Esophagus squamous epithelium (tissue), 5 donors: ENCODE results near the gene CYP17A1. TPM values are rescaled to one million over a fixed set of nuclear protein-coding genes. Genes with fewer than 3 reads are reported as not detected.

Experiments
- DNase-seq: peaks from one replicate; lab custom pipeline; 2025; lab: John Stamatoyannopoulos, UW
- H3K27ac ChIP-seq, 4 donors: fragments of 200-600 bp; sonication (generic); one replicate each; pipeline ENCODE4 v1.5.1; 2016 to 2019; ENCODE audit warnings: mild to moderate bottlenecking in 1 of 4
- H3K27me3 ChIP-seq, 4 donors: fragments of 200-600 bp; sonication (generic); 1 replicate in 3 of 4; 2 replicates in 1 of 4; pipeline versions ENCODE4 v1.5.1 to v1.6.0; 2017 to 2021; ENCODE audit warnings: antibody characterized with exemption in 1 of 4
- H3K36me3 ChIP-seq, 3 donors: fragments of 200-600 bp; sonication (generic); one replicate each; pipeline ENCODE4 v1.5.1; 2016 to 2019
- H3K4me1 ChIP-seq, 3 donors: fragments of 200-600 bp; sonication (generic); one replicate each; pipeline ENCODE4 v1.5.1; 2017 to 2019
- H3K4me3 ChIP-seq, 4 donors: fragments of 200-600 bp; sonication (generic); 1 replicate in 3 of 4; 2 replicates in 1 of 4; pipeline ENCODE4 v1.5.1; 2016 to 2019; ENCODE audit warnings: mild to moderate bottlenecking in 2 of 4, moderate library complexity in 1 of 4
- H3K9me3 ChIP-seq, 3 donors: fragments of 200-600 bp; sonication (generic); one replicate each; pipeline ENCODE4 v1.5.1; 2016 to 2019
- POLR2A ChIP-seq, 4 donors: fragments of 450-650 bp; IDR thresholded peaks; one replicate each; pipeline ENCODE4 v1.6.1; 2017; ENCODE audit warnings: antibody characterized with exemption in 4 of 4, mild to moderate bottlenecking in 4 of 4, moderate library complexity in 3 of 4
- WGBS, 2 donors: methylation state at CpG; one replicate each; pipeline ENCODE4 v1.1.5; 2018; 5-methylcytosine and 5-hydroxymethylcytosine counted together
- intact Hi-C: fragments of 100-400 bp; cut with DNase I; formaldehyde crosslinking; loops from one replicate; pipeline ENCODE4 v1.15.0; 2022
- small RNA-seq, 4 donors: library from RNA; depleted of rRNA; stranded (forward); fragments of <200 nt; gene quantifications; one replicate each; pipeline ENCODE3, GENCODE V24; 2016
- total RNA-seq, 4 donors: library from RNA; depleted of rRNA; stranded (reverse); fragments of >200 nt; gene quantifications; one replicate each; pipeline ENCODE4 v1.1.0, GENCODE V29; 2016
- TF ChIP-seq, protein P1 (sequence below), 6 experiments: fragments of 450-650 bp in 4 of 6; fragments of 200-600 bp in 2 of 6; sonication (generic) in 2 of 6; IDR thresholded peaks; one replicate each; pipeline ENCODE4 v1.5.1; 2016 to 2019; ENCODE audit warnings: antibody characterized with exemption in 6 of 6, mild to moderate bottlenecking in 4 of 6, moderate library complexity in 4 of 6
- donor health status: DM: yes; HTN: yes; CAD: no.

The CYP17A1 gene
- total RNA-seq, 4 donors from 2014 or later, result not detected

DNA sequence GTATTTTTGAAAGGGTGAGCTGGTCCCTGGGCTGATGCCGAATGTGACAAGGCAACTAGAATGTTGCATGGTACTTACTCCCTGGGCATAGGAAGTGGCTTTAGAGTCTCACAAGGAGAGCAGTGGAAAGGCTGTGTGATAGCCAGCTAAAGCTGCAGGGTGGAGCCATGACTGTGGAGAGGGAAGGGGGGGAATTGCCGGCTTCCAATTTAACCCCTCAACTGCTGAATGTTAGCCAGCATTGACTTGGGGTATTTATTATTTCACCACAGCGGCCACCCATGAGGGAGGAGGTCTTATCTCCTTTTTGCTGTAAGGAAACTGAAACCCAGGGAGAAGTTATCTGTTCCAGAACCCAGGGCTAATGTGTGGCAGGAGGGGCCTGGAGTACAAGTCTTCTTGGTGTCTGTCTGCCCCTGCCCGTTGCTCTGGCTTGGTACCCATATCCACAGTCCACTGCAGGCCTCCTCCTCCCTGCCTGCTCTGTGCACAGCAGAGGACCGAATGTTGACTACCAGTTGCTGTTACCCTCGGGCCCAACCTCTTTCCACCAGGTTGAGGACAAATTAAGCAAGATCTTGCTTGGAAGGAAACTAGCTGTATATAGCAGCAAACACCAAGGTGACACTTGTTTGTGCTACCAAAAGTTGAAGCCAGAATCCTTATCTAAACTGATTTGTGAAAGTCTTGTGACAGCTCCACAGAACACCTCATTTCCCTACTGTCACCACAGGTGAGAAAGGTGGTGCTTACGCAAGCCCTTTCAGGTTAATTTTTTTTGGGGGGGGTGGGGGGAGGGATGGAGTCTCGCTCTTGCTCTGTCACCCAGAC lies 55.9 kb downstream of the CYP17A1 start:
- Histone ChIP-seq H3K27me3 (peaks cover 0 to 19% (median 0%) of the 10 kb centered on the region in 4 donors), H3K4me3 (no peak overlapping the region), H3K27ac (peak overlapping the region; percentile 61 to 89 (median 82)), H3K9me3 (no peaks in the 10 kb centered on the region), H3K4me1 (peaks cover 69 to 100% (median 92%) of the 10 kb centered on the region in 3 donors), H3K36me3 (peaks cover 0 to 6% (median 0%) of the 10 kb centered on the region in 3 donors)
- intact Hi-C loops, result no loop called here
- 42 to 56% methylated on average over 4 to 5 of the region's 8 CpGs for WGBS, 2 donors
- DNase-seq, result no peak
- TF ChIP-seq, protein P1, sequence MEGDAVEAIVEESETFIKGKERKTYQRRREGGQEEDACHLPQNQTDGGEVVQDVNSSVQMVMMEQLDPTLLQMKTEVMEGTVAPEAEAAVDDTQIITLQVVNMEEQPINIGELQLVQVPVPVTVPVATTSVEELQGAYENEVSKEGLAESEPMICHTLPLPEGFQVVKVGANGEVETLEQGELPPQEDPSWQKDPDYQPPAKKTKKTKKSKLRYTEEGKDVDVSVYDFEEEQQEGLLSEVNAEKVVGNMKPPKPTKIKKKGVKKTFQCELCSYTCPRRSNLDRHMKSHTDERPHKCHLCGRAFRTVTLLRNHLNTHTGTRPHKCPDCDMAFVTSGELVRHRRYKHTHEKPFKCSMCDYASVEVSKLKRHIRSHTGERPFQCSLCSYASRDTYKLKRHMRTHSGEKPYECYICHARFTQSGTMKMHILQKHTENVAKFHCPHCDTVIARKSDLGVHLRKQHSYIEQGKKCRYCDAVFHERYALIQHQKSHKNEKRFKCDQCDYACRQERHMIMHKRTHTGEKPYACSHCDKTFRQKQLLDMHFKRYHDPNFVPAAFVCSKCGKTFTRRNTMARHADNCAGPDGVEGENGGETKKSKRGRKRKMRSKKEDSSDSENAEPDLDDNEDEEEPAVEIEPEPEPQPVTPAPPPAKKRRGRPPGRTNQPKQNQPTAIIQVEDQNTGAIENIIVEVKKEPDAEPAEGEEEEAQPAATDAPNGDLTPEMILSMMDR (IDR thresholded peaks at IDR 0.05), result no peak
- no peak for TF ChIP-seq POLR2A (IDR thresholded peaks at IDR 0.05)

Small RNAs within 50 kb of the gene (small RNA-seq; reads per million reads assigned to genes)
- gene AS3MT (0 reads per million in 4 donors), gene RF00026 (0 reads per million in 4 donors), gene RNU6-1231P (0 reads per million in 4 donors)

Other genes starting within 250 kb of the CYP17A1 start
- 10 to 100 TPM; 27.6 to 75.9 (median 48.8) TPM for gene TRIM8, start 192.9 kb downstream of the CYP17A1 start, total RNA-seq
- gene ARL3, start 123.0 kb downstream of the CYP17A1 start, total RNA-seq, result 1 to 10 TPM in 3 of 4 donors, under 1 TPM in 1; 0.87 to 5.0 (median 2.2) TPM
- 1 to 10 TPM; 1.4 to 7.8 (median 3.6) TPM for gene SFXN2, start 122.8 kb downstream of the CYP17A1 start, total RNA-seq
- 10 to 100 TPM; 40.6 to 61.4 (median 49.1) TPM for gene WBP1L, start 93.5 kb downstream of the CYP17A1 start, total RNA-seq
- gene BORCS7, start 16.8 kb upstream of the CYP17A1 start, total RNA-seq, result 10 to 100 TPM; 10.9 to 36.6 (median 19.7) TPM
- 1 to 10 TPM in 3 of 4 donors, under 1 TPM in 1; 0.44 to 4.4 (median 2.9) TPM for gene AS3MT, start 32.1 kb upstream of the CYP17A1 start, total RNA-seq
- gene CNNM2, start 80.9 kb upstream of the CYP17A1 start, total RNA-seq, result 1 to 10 TPM; 2.2 to 3.6 (median 2.6) TPM